Gastrocnemius medialis (tissue), 4 donors: ENCODE measurements around the gene ARHGEF7.

Experiments used
- POLR2A ChIP-seq, 2 donors: fragments of 450-650 bp; IDR thresholded peaks; one replicate each; pipeline ENCODE4 v1.6.1; 2017; ENCODE audit warnings: antibody characterized with exemption in 2 of 2, mild to moderate bottlenecking in 2 of 2, moderate library complexity in 2 of 2
- TF ChIP-seq, protein P1 (sequence below), 5 experiments: fragments of 450-650 bp in 3 of 5; fragments of 200-600 bp in 2 of 5; sonication (generic) in 2 of 5; IDR thresholded peaks in 4 of 5; conservative IDR thresholded peaks in 1 of 5; 1 replicate in 4 of 5; 2 replicates in 1 of 5; pipeline ENCODE4 v1.5.1; 2016 to 2019; ENCODE audit warnings: antibody characterized with exemption in 5 of 5, mild to moderate bottlenecking in 3 of 5, moderate library complexity in 3 of 5

DNA sequence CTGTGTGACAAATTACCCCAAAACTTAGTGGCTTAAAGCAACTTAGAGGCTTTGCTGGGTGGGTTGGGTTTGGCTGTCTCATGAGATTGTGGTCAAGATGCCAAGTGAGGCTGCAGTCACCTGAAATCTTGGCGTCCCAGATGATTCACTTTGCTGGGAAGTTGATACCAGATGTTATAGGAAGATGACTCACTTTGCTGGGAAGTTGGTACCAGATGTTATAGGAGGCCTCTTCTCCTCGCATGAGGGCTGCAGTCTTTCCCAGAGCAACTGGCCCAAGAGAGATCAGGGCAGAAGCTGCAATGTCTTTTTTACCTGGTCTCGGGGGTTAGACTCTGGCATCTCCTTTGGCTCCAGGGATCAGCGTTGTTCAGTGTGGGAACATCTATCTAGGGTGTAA is 222.1 kb downstream of the ARHGEF7 start:
- TF ChIP-seq, protein P1, sequence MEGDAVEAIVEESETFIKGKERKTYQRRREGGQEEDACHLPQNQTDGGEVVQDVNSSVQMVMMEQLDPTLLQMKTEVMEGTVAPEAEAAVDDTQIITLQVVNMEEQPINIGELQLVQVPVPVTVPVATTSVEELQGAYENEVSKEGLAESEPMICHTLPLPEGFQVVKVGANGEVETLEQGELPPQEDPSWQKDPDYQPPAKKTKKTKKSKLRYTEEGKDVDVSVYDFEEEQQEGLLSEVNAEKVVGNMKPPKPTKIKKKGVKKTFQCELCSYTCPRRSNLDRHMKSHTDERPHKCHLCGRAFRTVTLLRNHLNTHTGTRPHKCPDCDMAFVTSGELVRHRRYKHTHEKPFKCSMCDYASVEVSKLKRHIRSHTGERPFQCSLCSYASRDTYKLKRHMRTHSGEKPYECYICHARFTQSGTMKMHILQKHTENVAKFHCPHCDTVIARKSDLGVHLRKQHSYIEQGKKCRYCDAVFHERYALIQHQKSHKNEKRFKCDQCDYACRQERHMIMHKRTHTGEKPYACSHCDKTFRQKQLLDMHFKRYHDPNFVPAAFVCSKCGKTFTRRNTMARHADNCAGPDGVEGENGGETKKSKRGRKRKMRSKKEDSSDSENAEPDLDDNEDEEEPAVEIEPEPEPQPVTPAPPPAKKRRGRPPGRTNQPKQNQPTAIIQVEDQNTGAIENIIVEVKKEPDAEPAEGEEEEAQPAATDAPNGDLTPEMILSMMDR (IDR thresholded peaks at IDR 0.05 in 4 of 5, conservative IDR thresholded peaks at IDR 0.05 in 1 of 5), result no peak
- no peak for TF ChIP-seq POLR2A (IDR thresholded peaks at IDR 0.05)
